ENCODE measurements around the gene TPR.

GRCh38 chr1:186413319-186413718, 38.3 kb upstream of the TPR start:
- TF ChIP-seq CTCF (IDR thresholded peaks at IDR 0.05; ENCODE audit: low read depth, low read length, poor library complexity, severe bottlenecking) = no peak
- TF ChIP-seq EZH2phosphoT487 (IDR thresholded peaks at IDR 0.05; ENCODE audit: borderline replicate concordance, low read length) = no peak

Measured in DOHH2 (cell line).